ENCODE measurements around the gene SLC29A1.

The SLC29A1 gene

DNA sequence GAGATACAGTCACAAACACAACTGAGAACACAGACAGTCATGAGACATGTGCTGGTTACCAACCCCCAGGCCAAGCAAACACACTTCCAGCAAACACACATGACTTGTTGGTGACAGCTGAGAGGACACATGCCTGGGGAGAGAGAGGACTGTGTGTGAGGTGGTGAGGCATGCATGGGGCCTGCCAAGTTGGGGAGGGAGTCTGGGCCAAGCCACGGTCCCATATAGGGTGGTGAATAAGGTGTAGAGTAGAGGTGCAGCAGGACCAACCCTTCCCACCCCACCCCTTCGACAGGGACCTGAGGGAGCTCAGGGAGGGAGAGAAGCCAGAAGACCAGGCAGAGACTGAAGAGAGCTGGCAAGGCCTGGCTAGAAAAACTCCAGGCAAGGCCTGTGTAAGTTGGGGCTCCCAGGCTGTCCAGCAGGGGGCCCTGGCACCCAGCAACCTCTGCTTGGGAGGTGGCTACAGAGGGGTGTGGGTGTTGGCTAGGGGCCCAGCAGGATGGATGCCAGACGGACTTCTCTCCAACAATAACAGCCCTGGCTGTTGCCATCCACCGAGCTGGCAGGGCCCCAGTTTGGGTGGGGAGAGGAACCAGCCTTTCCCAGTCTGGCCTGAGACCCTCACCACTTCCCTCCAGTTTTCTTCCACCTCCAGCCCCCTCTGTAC, 2.0 kb upstream of the SLC29A1 start:
- H3K4me3 ChIP-seq (ENCODE audit: control insufficient read depth, low read depth, low read length), result no peak overlapping the region
- TF ChIP-seq, protein P1, sequence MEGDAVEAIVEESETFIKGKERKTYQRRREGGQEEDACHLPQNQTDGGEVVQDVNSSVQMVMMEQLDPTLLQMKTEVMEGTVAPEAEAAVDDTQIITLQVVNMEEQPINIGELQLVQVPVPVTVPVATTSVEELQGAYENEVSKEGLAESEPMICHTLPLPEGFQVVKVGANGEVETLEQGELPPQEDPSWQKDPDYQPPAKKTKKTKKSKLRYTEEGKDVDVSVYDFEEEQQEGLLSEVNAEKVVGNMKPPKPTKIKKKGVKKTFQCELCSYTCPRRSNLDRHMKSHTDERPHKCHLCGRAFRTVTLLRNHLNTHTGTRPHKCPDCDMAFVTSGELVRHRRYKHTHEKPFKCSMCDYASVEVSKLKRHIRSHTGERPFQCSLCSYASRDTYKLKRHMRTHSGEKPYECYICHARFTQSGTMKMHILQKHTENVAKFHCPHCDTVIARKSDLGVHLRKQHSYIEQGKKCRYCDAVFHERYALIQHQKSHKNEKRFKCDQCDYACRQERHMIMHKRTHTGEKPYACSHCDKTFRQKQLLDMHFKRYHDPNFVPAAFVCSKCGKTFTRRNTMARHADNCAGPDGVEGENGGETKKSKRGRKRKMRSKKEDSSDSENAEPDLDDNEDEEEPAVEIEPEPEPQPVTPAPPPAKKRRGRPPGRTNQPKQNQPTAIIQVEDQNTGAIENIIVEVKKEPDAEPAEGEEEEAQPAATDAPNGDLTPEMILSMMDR (IDR thresholded peaks at IDR 0.05; ENCODE audit: control insufficient read depth, insufficient read depth, low read depth, low read length, missing control alignments), result peak; percentile 88
- DNase-seq (ENCODE audit: low read depth), result no peak

DNA sequence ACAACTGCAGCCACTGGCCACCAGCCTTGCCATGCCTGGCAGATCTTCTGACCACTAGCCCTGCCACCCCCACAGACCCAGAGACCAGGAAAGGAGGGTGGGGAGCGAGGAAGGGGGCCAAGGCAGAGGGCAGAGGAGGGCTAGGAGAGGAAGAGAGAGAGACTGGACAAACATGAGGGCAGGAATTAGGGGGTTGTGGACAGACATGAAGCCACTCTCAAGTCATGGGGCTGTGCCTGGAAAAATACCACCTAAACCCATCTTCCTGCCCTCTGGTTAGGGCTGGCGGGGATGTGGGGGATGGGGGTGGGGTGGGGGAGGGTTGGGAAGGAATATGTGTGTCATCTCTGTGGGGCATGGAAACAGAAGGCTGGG, 1.4 kb upstream of the SLC29A1 start:
- H3K4me3 ChIP-seq (ENCODE audit: control insufficient read depth, low read depth, low read length), result no peak overlapping the region
- TF ChIP-seq, protein P1 (IDR thresholded peaks at IDR 0.05; ENCODE audit: control insufficient read depth, insufficient read depth, low read depth, low read length, missing control alignments), result no peak
- no peak for DNase-seq (ENCODE audit: low read depth)

DNA sequence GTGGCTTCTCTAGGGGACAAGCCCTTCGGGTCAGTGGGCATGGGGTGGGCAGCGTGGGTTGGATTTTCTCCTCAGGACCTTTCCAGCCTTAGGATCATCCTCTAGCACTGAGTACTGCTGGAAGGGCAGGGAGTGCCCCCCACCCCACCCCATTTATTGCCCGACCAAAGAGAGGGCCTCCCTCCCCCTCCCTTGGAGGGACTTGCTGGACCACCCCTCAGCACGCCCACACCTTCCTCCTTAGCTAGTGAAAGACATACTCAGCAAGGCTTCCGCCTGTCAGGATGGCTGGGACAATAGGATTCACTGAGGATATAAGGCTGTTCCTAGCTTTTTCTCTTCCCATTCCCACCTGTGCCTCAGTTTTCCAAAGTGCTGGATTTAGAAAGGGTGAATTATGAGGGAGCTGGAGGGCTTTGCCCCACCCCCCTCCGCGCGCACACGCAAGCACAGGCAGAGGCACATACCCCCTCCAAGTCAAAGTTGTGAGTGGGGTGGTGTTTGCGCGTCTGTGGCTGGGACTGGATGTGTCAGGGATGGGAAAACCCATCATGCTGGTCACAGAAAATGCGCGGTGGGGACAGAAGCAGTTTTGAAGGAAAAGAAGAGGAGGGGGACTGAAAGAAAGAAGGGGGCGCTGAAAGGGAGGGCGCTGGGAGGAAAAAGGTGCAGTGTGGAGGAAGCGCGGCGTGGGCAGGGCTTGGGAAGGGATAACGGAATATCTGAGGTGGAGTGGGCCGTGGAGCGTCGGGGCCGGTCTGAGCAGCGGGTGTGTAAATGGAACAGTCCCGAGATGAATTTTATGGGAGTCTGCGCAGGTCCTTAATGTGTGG, 693 bp upstream of the SLC29A1 start:
- TF ChIP-seq, protein P1 (IDR thresholded peaks at IDR 0.05; ENCODE audit: control insufficient read depth, insufficient read depth, low read depth, low read length, missing control alignments), result no peak
- H3K4me3 ChIP-seq (ENCODE audit: control insufficient read depth, low read depth, low read length), result peak overlapping the region; percentile 49
- DNase-seq (ENCODE audit: low read depth), result no peak

DNA sequence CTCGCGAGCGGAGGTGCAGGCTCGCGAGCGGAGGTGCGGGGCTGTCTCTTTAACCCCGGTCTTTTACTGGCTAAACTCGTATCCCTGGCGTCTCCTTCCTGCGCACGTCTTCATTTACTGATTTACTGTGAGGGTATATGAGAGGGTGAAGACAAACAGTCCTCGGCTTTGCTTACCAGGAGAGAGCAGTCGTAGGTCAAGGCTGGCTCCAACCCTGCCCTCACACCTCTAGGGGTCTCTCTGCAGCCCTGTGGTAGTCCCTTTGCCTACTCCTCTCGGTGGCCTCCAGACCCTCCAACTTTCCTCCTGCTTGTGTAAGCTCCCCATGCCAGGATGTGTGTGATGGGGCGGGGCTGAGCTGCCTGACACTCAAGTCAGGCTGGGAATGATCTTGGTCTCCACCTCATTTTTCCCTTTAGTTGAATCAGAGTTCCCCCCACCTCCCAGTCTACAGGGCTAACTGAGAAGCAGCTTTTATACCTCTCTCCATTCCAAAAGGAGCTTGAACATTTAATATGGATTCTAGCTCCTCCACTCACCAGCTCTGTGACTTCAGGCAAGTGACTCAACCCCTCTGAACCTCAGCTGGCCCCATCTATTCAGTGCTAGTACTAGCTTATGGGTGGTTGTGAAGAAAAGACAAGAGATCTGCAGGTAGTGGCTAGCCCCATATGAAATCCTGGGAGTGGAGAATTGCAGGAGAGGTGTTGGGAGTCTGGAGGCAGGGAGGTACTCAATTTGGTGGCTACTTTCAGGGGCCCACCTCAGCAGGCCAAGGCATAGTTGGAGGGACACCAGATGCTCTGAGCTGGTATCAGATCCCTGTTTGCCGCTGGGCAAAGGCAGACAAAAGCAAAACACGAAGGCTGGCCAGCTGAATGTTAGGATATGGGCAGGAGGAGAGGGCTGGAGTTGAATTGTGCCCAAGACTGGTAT, 902 bp downstream of the SLC29A1 start:
- peak overlapping the region; percentile 49 for H3K4me3 ChIP-seq (ENCODE audit: control insufficient read depth, low read depth, low read length)
- TF ChIP-seq, protein P1 (IDR thresholded peaks at IDR 0.05; ENCODE audit: control insufficient read depth, insufficient read depth, low read depth, low read length, missing control alignments), result no peak
- no peak for DNase-seq (ENCODE audit: low read depth)

DNA sequence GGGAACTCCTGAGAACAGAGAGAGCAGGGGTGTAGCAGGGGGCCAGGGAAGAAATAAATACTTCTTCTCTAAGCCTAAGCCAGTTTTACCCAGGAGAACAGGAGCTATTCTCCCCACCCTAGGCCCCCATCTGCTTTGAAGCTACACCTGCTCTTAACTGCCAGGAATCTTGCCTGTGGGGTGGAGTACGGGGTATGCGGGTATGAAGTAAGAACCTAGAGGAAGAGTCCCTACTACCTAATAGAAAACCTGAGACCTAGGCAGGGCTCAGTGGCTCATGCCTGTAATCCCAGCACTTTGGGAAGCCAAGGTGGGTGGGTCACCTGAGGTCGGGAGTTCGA, 1.5 kb downstream of the SLC29A1 start:
- no peak overlapping the region for H3K4me3 ChIP-seq (ENCODE audit: control insufficient read depth, low read depth, low read length)
- DNase-seq (ENCODE audit: low read depth), result no peak
- TF ChIP-seq, protein P1 (IDR thresholded peaks at IDR 0.05; ENCODE audit: control insufficient read depth, insufficient read depth, low read depth, low read length, missing control alignments), result no peak

DNA sequence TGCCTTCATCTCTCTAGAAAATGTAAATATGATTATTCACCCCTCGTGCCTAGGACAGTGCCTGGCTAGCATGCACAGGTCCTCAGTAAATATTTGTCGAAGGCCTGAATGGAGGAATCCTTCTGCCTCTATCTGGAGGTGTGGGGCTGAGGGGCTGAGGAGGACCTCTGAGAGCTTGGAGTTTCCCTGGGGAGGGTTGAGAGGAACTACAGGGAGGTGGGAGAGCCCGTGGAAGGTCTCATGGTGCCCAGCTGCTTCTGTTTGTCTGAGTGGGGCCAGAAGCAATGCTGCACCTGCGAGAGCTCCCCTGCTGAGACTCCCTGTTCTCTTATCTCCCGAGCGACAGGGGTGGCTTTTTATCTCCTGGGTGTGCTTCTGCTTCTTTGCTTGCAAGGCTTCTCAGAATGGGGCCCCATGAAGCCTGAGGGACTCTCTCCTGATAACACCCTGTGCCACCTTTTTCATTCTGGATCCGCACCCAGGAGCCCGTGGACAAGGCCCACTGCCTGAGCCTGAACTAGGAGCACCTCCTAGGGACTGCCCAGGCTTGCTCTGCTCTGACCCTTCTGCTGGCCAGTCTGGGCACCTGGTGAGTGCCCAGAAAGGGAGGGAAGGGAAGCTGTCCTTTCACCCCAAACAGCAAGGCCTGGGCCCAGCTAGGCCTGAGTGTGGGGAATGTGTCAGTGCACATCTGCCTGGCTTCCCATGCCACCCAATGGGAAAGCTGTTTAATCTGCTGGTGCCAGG, 2.4 kb downstream of the SLC29A1 start:
- TF ChIP-seq, protein P1 (IDR thresholded peaks at IDR 0.05; ENCODE audit: control insufficient read depth, insufficient read depth, low read depth, low read length, missing control alignments), result no peak
- DNase-seq (ENCODE audit: low read depth), result no peak
- no peak overlapping the region for H3K4me3 ChIP-seq (ENCODE audit: control insufficient read depth, low read depth, low read length)
